Measurements from ENCODE around the gene PTBP3. TPM values are rescaled to one million over a fixed set of nuclear protein-coding genes. Genes with fewer than 3 reads are reported as not detected.
A peak's percentile ranks its signal among the peaks of the same experiment; 100 is the strongest.

The PTBP3 gene
- total RNA-seq, 4 donors from 2014 or later, result 33.7 to 89.1 (median 42.4) TPM

- no peaks in the 10 kb centered on the region for H3K9me3 ChIP-seq
- no peaks in the 10 kb centered on the region for H3K36me3 ChIP-seq
- intact Hi-C loops (cut with DNase I), result no loop called here
- H3K4me1 ChIP-seq, result peaks cover 7 to 11% of the 10 kb centered on the region in 2 donors
- H3K4me3 ChIP-seq (replicated peaks in 1 of 3), result no peak overlapping the region
- no peak for TF ChIP-seq POLR2A (IDR thresholded peaks at IDR 0.05)
- no peak for TF ChIP-seq CTCF (IDR thresholded peaks at IDR 0.05)
- H3K27me3 ChIP-seq, result no peaks in the 10 kb centered on the region
- no peak for DNase-seq
- no peak overlapping the region for H3K27ac ChIP-seq
Observed at GRCh38 chr9:112299514-112299913, 33.9 kb downstream of the PTBP3 start.

GRCh38 chr9:112296929-112297328 is 36.5 kb downstream of the PTBP3 start:
- intact Hi-C loops (cut with DNase I), result no loop called here

GRCh38 chr9:112295174-112295573 is 38.2 kb downstream of the PTBP3 start:
- WGBS, 2 donors, result 97 to 100% methylated on average over 2 of the region's 2 CpGs
- Histone ChIP-seq H3K27me3 (no peaks in the 10 kb centered on the region), H3K27ac (no peak overlapping the region), H3K4me1 (peaks cover 7 to 10% of the 10 kb centered on the region in 2 donors), H3K36me3 (no peaks in the 10 kb centered on the region), H3K9me3 (no peaks in the 10 kb centered on the region), H3K4me3 (replicated peaks in 1 of 3) (no peak overlapping the region)
- no peak for DNase-seq
- intact Hi-C loops (cut with DNase I), result no loop called here
- TF ChIP-seq POLR2A (IDR thresholded peaks at IDR 0.05) (no peak), CTCF (IDR thresholded peaks at IDR 0.05) (no peak)

More at GRCh38 chr9:112296929-112297328, 36.5 kb downstream of the PTBP3 start:
- DNase-seq, result no peak
- Histone ChIP-seq H3K9me3 (no peaks in the 10 kb centered on the region), H3K36me3 (no peaks in the 10 kb centered on the region), H3K27ac (no peak overlapping the region), H3K4me3 (replicated peaks in 1 of 3) (no peak overlapping the region), H3K4me1 (peaks cover 7 to 10% of the 10 kb centered on the region in 2 donors), H3K27me3 (no peaks in the 10 kb centered on the region)
- WGBS, 2 donors, result 98 to 99% methylated on average over 9 of the region's 9 CpGs
- TF ChIP-seq CTCF (IDR thresholded peaks at IDR 0.05) (no peak), POLR2A (IDR thresholded peaks at IDR 0.05) (no peak)

- DNase-seq, result peak; percentile 34 to 36
- Histone ChIP-seq H3K27me3 (no peaks in the 10 kb centered on the region), H3K9me3 (no peaks in the 10 kb centered on the region), H3K27ac (peak overlapping the region in 2 of 3 donors; percentile 37 to 53), H3K4me1 (peaks cover 10 to 11% of the 10 kb centered on the region in 2 donors), H3K4me3 (replicated peaks in 1 of 3) (no peak overlapping the region), H3K36me3 (no peaks in the 10 kb centered on the region)
- TF ChIP-seq CTCF (IDR thresholded peaks at IDR 0.05), result no peak
- TF ChIP-seq POLR2A (IDR thresholded peaks at IDR 0.05), result no peak
- intact Hi-C loops (cut with DNase I), result no loop called here
Observed at GRCh38 chr9:112288029-112288428, 45.4 kb downstream of the PTBP3 start.

- intact Hi-C loops (cut with DNase I), result no loop called here
- 84 to 92% methylated on average over 2 of the region's 2 CpGs for WGBS, 2 donors
- TF ChIP-seq POLR2A (IDR thresholded peaks at IDR 0.05), result no peak
- TF ChIP-seq CTCF (IDR thresholded peaks at IDR 0.05), result no peak
- Histone ChIP-seq H3K9me3 (no peaks in the 10 kb centered on the region), H3K4me3 (replicated peaks in 1 of 3) (no peak overlapping the region), H3K27ac (no peak overlapping the region), H3K27me3 (no peaks in the 10 kb centered on the region), H3K4me1 (peaks cover 11 to 13% of the 10 kb centered on the region in 2 donors), H3K36me3 (no peaks in the 10 kb centered on the region)
- no peak for DNase-seq
Observed at GRCh38 chr9:112286926-112287325, 46.5 kb downstream of the PTBP3 start.
